ENCODE data around the gene UBE2Q2. TPM values are rescaled to one million over a fixed set of nuclear protein-coding genes. Genes with fewer than 3 reads are reported as not detected.

The UBE2Q2 gene
- total and polyA plus RNA-seq, 2 of the 4 experiments (the other 2 are of a cell fraction) = 18.0 to 28.9 TPM

DNA sequence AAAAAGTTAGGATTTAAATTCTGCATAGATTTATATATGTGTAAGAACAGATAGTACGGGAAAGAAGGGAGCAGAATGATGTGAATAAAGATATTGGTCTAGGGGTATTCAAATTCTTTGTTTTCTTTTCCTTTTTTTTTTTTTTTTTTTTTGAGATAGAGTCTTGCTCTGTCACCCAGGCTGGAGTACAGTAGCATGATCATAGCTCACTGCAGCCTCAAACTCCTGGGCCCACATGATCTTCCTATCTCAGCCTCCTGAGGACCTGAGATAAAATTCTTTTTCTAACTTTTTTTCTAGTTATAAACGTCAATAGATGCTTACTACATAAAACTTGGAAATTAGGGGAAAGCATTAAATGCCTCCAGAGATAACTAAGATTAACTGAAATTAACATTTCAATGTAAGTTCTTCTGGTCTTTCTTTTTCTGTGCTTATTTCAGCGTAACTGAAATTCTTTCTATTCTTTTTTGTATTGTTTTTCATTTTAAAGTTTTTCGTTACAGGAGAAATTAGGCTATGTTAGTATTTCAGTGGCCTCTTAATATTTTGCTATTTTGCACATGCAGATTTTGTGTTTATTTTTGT, 29.2 kb downstream of the UBE2Q2 start:
- Histone ChIP-seq H3K9me1 (ENCODE audit: insufficient read depth, low read length) (peaks cover 8% of the 10 kb centered on the region; the same call in 1 of the 2 replicates), H3K18ac (ENCODE audit: low read depth, low read length) (no peak overlapping the region), H3K14ac (replicated peaks; ENCODE audit: low read depth, low read length) (no peak overlapping the region), H3K4me3 (ENCODE audit: insufficient read depth, low read depth, low read length) (no peak overlapping the region), H4K91ac (ENCODE audit: insufficient read depth, low read depth, low read length) (no peak overlapping the region), H3K4me1 (ENCODE audit: control insufficient read depth, insufficient read depth, low read length) (0 out of 2 replicates have a peak, but pooled peaks cover under 1% of the 10 kb centered on the region), H2AK9ac (replicated peaks; ENCODE audit: low read depth, low read length, poor library complexity) (no peak overlapping the region), H4K5ac (ENCODE audit: low read depth, low read length) (no peak overlapping the region), H2BK120ac (ENCODE audit: low read depth, low read length) (no peak overlapping the region), H2AFZ (replicated peaks; ENCODE audit: low read length, poor library complexity) (no peak overlapping the region), H4K20me1 (ENCODE audit: insufficient read depth, low read length) (peaks cover 4% of the 10 kb centered on the region; the same call in 1 of the 2 replicates), H3K9me3 (ENCODE audit: control insufficient read depth, insufficient read depth, low read length) (no peaks in the 10 kb centered on the region), H3K27me3 (ENCODE audit: control insufficient read depth, insufficient read depth, low read length) (no peaks in the 10 kb centered on the region), H3K56ac (ENCODE audit: extremely low read depth, insufficient read depth, low read length) (no peak overlapping the region), H3K27ac (ENCODE audit: insufficient read depth, low read length) (no peak overlapping the region), H4K8ac (ENCODE audit: low read depth in 2 of 2, low read length in 2 of 2) (no peak overlapping the region), H2BK5ac (ENCODE audit: low read depth, low read length, poor library complexity, severe bottlenecking) (no peak overlapping the region), H3K79me1 (ENCODE audit: low read depth in 1 of 2, low read length in 2 of 2) (peaks cover 20 to 40% of the 10 kb centered on the region in 2 experiments), H3K23ac (ENCODE audit: low read depth, low read length) (no peak overlapping the region), H3K9ac (ENCODE audit: low read depth, low read length) (no peak overlapping the region), H3K36me3 (ENCODE audit: control insufficient read depth, insufficient read depth, low read length) (peaks cover 26% of the 10 kb centered on the region), H3K4ac (ENCODE audit: low read depth, low read length) (no peak overlapping the region), H2BK20ac (ENCODE audit: low read depth, low read length) (no peak overlapping the region), H2AK5ac (ENCODE audit: low read depth, low read length) (no peak overlapping the region), H3K4me2 (ENCODE audit: low read depth, low read length) (no peak overlapping the region), H2BK15ac (ENCODE audit: low read depth, low read length) (no peak overlapping the region)
- no peak for ATAC-seq (ENCODE audit: low read depth)
- no TSS peak for BruUV-seq (replicated peaks)
- in situ Hi-C loops (cut with MboI; ENCODE audit: low sequenced_read_pairs) (no loop called here), dilution Hi-C loops (cut with HindIII; ENCODE audit: low sequenced_read_pairs, unreplicated experiment) (no loop called here), intact Hi-C loops (cut with micrococcal nuclease) (no loop called here)
- TF ChIP-seq RFX5 (IDR thresholded peaks at IDR 0.05; ENCODE audit: low read depth, low read length) = no peak
- TF ChIP-seq, protein P1, sequence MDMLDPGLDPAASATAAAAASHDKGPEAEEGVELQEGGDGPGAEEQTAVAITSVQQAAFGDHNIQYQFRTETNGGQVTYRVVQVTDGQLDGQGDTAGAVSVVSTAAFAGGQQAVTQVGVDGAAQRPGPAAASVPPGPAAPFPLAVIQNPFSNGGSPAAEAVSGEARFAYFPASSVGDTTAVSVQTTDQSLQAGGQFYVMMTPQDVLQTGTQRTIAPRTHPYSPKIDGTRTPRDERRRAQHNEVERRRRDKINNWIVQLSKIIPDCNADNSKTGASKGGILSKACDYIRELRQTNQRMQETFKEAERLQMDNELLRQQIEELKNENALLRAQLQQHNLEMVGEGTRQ (IDR thresholded peaks at IDR 0.05; ENCODE audit: low read depth, low read length) = no peak
- TF ChIP-seq, protein P2, sequence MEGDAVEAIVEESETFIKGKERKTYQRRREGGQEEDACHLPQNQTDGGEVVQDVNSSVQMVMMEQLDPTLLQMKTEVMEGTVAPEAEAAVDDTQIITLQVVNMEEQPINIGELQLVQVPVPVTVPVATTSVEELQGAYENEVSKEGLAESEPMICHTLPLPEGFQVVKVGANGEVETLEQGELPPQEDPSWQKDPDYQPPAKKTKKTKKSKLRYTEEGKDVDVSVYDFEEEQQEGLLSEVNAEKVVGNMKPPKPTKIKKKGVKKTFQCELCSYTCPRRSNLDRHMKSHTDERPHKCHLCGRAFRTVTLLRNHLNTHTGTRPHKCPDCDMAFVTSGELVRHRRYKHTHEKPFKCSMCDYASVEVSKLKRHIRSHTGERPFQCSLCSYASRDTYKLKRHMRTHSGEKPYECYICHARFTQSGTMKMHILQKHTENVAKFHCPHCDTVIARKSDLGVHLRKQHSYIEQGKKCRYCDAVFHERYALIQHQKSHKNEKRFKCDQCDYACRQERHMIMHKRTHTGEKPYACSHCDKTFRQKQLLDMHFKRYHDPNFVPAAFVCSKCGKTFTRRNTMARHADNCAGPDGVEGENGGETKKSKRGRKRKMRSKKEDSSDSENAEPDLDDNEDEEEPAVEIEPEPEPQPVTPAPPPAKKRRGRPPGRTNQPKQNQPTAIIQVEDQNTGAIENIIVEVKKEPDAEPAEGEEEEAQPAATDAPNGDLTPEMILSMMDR (conservative IDR thresholded peaks at IDR 0.05; ENCODE audit: low read depth, low read length) = no peak
- no peak for TF ChIP-seq BHLHE40 (IDR thresholded peaks at IDR 0.05; ENCODE audit: low read depth, low read length)
- TF ChIP-seq CEBPB (IDR thresholded peaks at IDR 0.05; ENCODE audit: low read depth, low read length) = no peak
- no peak for DNase-seq
- no CpG with 5 or more reads among the region's 4 CpGs for WGBS, 2 experiments (ENCODE audit: extremely low coverage in 2 of 2, insufficient read length in 1 of 2)
- ChIA-PET CTCF (no interaction called here), POLR2A (ENCODE audit: unreplicated experiment) (no interaction called here)
